ENCODE measurements around the gene CFAP97D2. TPM values are rescaled to one million over a fixed set of nuclear protein-coding genes. Genes with fewer than 3 reads are reported as not detected.
A peak's percentile ranks its signal among the peaks of the same experiment; 100 is the strongest.

CFAP97D2 gene
- total RNA-seq, 4 donors from 2014 or later: not detected

GRCh38 chr13:114219392-114219791 lies 40.3 kb downstream of the CFAP97D2 start:
- 43 to 51% methylated on average over 3 of the region's 3 CpGs for WGBS, 2 donors
- H3K27ac ChIP-seq: no peak overlapping the region
- no peak overlapping the region for H3K4me3 ChIP-seq (replicated peaks in 1 of 3)
- TF ChIP-seq POLR2A (IDR thresholded peaks at IDR 0.05) (no peak), CTCF (IDR thresholded peaks at IDR 0.05) (no peak)
- H3K4me1 ChIP-seq: peaks cover 3 to 4% of the 10 kb centered on the region in 2 donors
- no peaks in the 10 kb centered on the region for H3K36me3 ChIP-seq
- no peaks in the 10 kb centered on the region for H3K27me3 ChIP-seq
- no peak for DNase-seq
- intact Hi-C loops (cut with DNase I): no loop called here
- no peaks in the 10 kb centered on the region for H3K9me3 ChIP-seq

DNA sequence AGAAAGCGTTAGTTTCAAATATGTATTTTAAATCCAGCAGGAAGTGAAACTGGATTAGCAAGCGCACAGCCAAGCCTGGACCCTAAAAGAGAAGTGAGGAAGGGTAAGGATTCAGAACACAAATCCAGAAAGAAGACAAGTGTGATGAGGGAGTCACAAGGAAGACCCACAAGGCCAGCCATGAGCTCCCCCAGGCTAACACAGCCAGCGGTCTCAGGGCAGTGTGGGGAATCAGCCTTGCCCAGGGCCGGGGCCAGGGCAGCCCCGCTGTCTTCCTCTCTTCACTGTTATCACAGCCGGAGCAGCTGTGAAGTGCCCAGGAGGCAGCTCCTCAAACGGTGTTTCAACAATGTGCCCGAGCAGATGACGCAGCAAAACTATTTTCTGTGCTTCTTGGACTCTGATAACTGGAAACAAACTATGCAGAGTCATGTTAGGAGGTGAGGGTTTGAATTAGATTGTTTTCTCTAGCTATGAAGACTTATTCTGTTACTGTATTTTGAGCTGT lies 43.5 kb downstream of the CFAP97D2 start:
- DNase-seq: peak; percentile 77 to 85
- peaks cover 3 to 4% of the 10 kb centered on the region in 2 donors for H3K4me1 ChIP-seq
- no peaks in the 10 kb centered on the region for H3K27me3 ChIP-seq
- no peaks in the 10 kb centered on the region for H3K36me3 ChIP-seq
- peak overlapping the region in 1 of 3 donors; percentile 65 for H3K27ac ChIP-seq
- H3K4me3 ChIP-seq (replicated peaks in 1 of 3): no peak overlapping the region
- no peaks in the 10 kb centered on the region for H3K9me3 ChIP-seq
- intact Hi-C loops (cut with DNase I): no loop called here
- 37 to 43% methylated on average over 9 of the region's 9 CpGs for WGBS, 2 donors
- TF ChIP-seq POLR2A (IDR thresholded peaks at IDR 0.05) (no peak), CTCF (IDR thresholded peaks at IDR 0.05) (no peak)

DNA sequence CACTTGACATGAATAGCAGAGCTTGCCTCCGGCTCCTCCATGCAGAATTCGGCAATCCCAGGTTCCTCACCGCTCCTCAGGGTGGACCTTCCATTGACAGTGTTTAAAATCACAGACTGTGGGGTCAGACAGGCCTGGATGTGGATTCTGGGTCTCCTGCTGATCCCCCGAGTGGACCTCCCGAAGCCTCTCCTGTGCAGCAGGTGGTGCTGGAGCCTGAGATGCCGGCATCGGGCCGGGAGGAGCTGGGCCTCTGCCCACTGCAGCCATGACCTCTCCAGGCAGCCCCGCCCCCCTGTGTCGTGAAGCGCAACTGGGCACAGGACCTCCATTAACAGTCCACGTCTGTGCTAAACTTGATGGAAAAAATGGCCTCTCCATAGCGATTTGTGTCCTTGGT lies 45.1 kb downstream of the CFAP97D2 start:
- no peaks in the 10 kb centered on the region for H3K36me3 ChIP-seq
- intact Hi-C loops (cut with DNase I): no loop called here
- no peak overlapping the region for H3K4me3 ChIP-seq (replicated peaks in 1 of 3)
- peaks cover 3 to 4% of the 10 kb centered on the region in 2 donors for H3K4me1 ChIP-seq
- DNase-seq: no peak
- WGBS, 2 donors: 92 to 93% methylated on average over 11 to 13 of the region's 13 CpGs
- H3K27me3 ChIP-seq: no peaks in the 10 kb centered on the region
- TF ChIP-seq POLR2A (IDR thresholded peaks at IDR 0.05): no peak
- TF ChIP-seq CTCF (IDR thresholded peaks at IDR 0.05): no peak
- H3K27ac ChIP-seq: no peak overlapping the region
- H3K9me3 ChIP-seq: no peaks in the 10 kb centered on the region

DNA sequence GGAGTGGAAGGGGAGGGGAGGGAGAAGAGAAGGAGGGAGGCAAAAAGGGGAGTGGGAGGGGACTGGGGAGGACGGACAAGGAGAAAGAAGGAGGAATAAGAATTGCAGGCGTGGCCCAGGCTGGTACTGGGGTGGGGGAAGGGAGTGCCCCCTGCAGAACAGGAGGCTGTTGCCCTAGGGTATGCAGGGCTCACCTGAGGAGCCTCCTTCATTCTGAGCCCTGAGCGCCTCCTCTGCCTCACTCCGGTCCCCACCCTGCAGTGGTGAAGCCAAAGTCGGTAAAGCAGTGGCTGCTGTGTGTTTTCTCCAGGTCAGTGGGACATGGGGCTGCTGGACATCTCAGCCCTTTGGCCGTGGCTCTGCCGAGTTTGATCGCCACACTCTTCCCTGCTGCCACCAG lies 46.6 kb downstream of the CFAP97D2 start:
- intact Hi-C loops (cut with DNase I): loop anchor here (2.0 to 5.0 kb wide), 2 partner anchors 273 to 408 kb away; no protein-coding TSS in a partner anchor
- Histone ChIP-seq H3K4me1 (peaks cover 3 to 4% of the 10 kb centered on the region in 2 donors), H3K27ac (no peak overlapping the region), H3K36me3 (no peaks in the 10 kb centered on the region), H3K9me3 (no peaks in the 10 kb centered on the region), H3K27me3 (no peaks in the 10 kb centered on the region), H3K4me3 (replicated peaks in 1 of 3) (no peak overlapping the region)
- 85 to 89% methylated on average over 8 of the region's 8 CpGs for WGBS, 2 donors
- no peak for TF ChIP-seq CTCF (IDR thresholded peaks at IDR 0.05)
- no peak for TF ChIP-seq POLR2A (IDR thresholded peaks at IDR 0.05)
- DNase-seq: no peak

DNA sequence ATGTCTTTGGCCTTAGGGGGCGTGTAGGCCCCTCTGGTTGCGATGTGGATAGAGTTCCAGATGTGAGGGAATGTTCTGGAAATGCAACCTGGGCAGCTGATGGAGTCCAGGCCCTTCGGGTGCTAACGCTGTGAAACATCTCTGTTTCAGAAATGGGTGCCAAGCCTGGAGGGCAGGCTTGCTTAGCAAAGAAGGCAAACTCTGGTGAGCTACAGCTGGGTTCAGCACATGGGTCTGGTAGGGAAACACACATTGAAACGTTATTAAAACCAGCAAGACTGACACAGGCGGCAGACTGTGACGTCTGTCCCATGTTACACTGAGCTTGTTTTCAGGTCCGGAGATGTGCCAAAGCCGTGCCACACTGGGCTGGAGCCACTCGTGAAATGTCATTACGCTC lies 47.0 kb downstream of the CFAP97D2 start:
- Histone ChIP-seq H3K27ac (no peak overlapping the region), H3K4me3 (replicated peaks in 1 of 3) (no peak overlapping the region), H3K27me3 (no peaks in the 10 kb centered on the region), H3K36me3 (no peaks in the 10 kb centered on the region), H3K9me3 (no peaks in the 10 kb centered on the region), H3K4me1 (peaks cover 3 to 4% of the 10 kb centered on the region in 2 donors)
- TF ChIP-seq POLR2A (IDR thresholded peaks at IDR 0.05) (no peak), CTCF (IDR thresholded peaks at IDR 0.05) (no peak)
- WGBS, 2 donors: 88 to 92% methylated on average over 11 of the region's 11 CpGs
- DNase-seq: no peak
- intact Hi-C loops (cut with DNase I): loop anchor here (2.0 to 5.0 kb wide), 2 partner anchors 273 to 409 kb away; no protein-coding TSS in a partner anchor

All from thyroid gland (tissue), 4 donors.